HFF-Myc (cell line): Measurements from ENCODE around the gene CRP.
"Not testable (repeated sequence)": the region's sequence is repeated elsewhere in the genome, so short reads cannot be mapped to it uniquely, and the experiment has no call there.

Experiments
- DNase-seq: peaks from one replicate; pipeline ENCODE4 v3.0.0-alpha.2; 2011; ENCODE audit warnings: low read depth; ENCODE audit errors: extremely low read depth
- H3K4me3 ChIP-seq: replicated peaks from 2 replicates; pipeline ENCODE4 v1.5.1; 2011; ENCODE audit warnings: low read depth, mild to moderate bottlenecking, control low read depth, low read length
- TF ChIP-seq, protein P1 (sequence below): IDR thresholded peaks from 2 replicates; pipeline ENCODE4 v1.5.1; 2012; ENCODE audit warnings: mild to moderate bottlenecking, low read depth, low read length, control low read depth; ENCODE audit errors: missing control alignments

CRP gene

GRCh38 chr1:159750621-159751020 lies 36.2 kb upstream of the CRP start:
- no peak for DNase-seq
- TF ChIP-seq, protein P1, sequence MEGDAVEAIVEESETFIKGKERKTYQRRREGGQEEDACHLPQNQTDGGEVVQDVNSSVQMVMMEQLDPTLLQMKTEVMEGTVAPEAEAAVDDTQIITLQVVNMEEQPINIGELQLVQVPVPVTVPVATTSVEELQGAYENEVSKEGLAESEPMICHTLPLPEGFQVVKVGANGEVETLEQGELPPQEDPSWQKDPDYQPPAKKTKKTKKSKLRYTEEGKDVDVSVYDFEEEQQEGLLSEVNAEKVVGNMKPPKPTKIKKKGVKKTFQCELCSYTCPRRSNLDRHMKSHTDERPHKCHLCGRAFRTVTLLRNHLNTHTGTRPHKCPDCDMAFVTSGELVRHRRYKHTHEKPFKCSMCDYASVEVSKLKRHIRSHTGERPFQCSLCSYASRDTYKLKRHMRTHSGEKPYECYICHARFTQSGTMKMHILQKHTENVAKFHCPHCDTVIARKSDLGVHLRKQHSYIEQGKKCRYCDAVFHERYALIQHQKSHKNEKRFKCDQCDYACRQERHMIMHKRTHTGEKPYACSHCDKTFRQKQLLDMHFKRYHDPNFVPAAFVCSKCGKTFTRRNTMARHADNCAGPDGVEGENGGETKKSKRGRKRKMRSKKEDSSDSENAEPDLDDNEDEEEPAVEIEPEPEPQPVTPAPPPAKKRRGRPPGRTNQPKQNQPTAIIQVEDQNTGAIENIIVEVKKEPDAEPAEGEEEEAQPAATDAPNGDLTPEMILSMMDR, result no peak
- H3K4me3 ChIP-seq, result no peak overlapping the region

- H3K4me3 ChIP-seq, result no peak overlapping the region
- TF ChIP-seq, protein P1, result no peak
- DNase-seq, result no peak
Measured at GRCh38 chr1:159749630-159750029, 35.2 kb upstream of the CRP start.

GRCh38 chr1:159748370-159748769 lies 34.0 kb upstream of the CRP start:
- no peak overlapping the region for H3K4me3 ChIP-seq
- DNase-seq, result no peak
- TF ChIP-seq, protein P1, result no peak

GRCh38 chr1:159746666-159747065 lies 32.3 kb upstream of the CRP start:
- TF ChIP-seq, protein P1, result no peak
- no peak overlapping the region for H3K4me3 ChIP-seq
- DNase-seq, result no peak

- TF ChIP-seq, protein P1, result no peak
- no peak for DNase-seq
- no peak overlapping the region for H3K4me3 ChIP-seq
Measured at GRCh38 chr1:159743651-159744410, 29.4 kb upstream of the CRP start.

- DNase-seq, result no peak
- no peak overlapping the region for H3K4me3 ChIP-seq
Measured at GRCh38 chr1:159737238-159737916, 23.0 kb upstream of the CRP start.

GRCh38 chr1:159723188-159723587 lies 8.8 kb upstream of the CRP start:
- DNase-seq, H3K4me3 ChIP-seq: not testable (repeated sequence)

More at GRCh38 chr1:159737238-159737916, 23.0 kb upstream of the CRP start:
- TF ChIP-seq, protein P1, result no peak
